Measurements from ENCODE around the gene UNC79.
A peak's percentile ranks its signal among the peaks of the same experiment; 100 is the strongest.

UNC79 gene

DNA sequence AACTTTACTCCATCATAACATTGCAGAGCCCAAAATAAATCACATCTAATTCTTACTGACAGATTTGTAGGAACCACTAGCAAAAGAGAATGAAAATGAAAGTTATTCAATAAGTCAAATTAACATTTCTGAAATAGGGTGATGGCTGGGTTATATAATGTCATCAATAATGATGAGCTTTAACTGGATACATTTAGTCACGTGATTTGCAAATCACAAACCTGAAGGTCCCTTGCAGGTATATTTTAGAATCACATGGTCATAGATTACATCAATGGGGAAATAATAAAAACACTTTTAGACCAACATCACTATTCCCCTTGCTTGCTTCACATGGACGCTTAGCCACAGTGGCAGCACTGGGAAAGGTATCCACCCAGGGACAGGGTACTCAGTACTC, 270.8 kb downstream of the UNC79 start:
- no peaks in the 10 kb centered on the region for H3K36me3 ChIP-seq (ENCODE audit: control insufficient read depth in 2 of 2, insufficient read depth in 1 of 2, low read length in 2 of 2)

GRCh38 chr14:93702946-93703345, 272.2 kb downstream of the UNC79 start:
- Histone ChIP-seq H3K4me3 (ENCODE audit: low read depth, low read length) (no peak overlapping the region), H3K9me3 (ENCODE audit: control insufficient read depth, insufficient read depth, low read depth, low read length) (no peaks in the 10 kb centered on the region; the same call in 1 of the 2 replicates), H3K27ac (ENCODE audit: extremely low read depth, low read depth, low read length) (no peak overlapping the region), H3K36me3 (ENCODE audit: control insufficient read depth in 2 of 2, insufficient read depth in 1 of 2, low read length in 2 of 2) (no peaks in the 10 kb centered on the region), H3K4me1 (ENCODE audit: control insufficient read depth, insufficient read depth, low read length) (no peaks in the 10 kb centered on the region)
- ChIA-PET CTCF (interaction anchor here (1.4 kb wide), 1 partner anchor 48 kb away, joined by 4 read pairs; no protein-coding TSS in a partner anchor), POLR2A (no interaction called here)
- TF ChIP-seq ZNF658 (tag by site-specific recombination; IDR thresholded peaks at IDR 0.05) (no peak), ZNF324 (tag by site-specific recombination; IDR thresholded peaks at IDR 0.05) (no peak), REPIN1 (tag by site-specific recombination; IDR thresholded peaks at IDR 0.05; ENCODE audit: low read depth) (no peak), ZNF266 (tag by site-specific recombination; IDR thresholded peaks at IDR 0.05; ENCODE audit: low read depth) (no peak), ZNF792 (tag by site-specific recombination; IDR thresholded peaks at IDR 0.05) (no peak), MEIS1 (CRISPR knock-in tag; IDR thresholded peaks at IDR 0.05; ENCODE audit: borderline replicate concordance) (no peak), ZNF211 (tag by site-specific recombination; IDR thresholded peaks at IDR 0.05; ENCODE audit: low read depth) (no peak), ZNF629 (tag by site-specific recombination; IDR thresholded peaks at IDR 0.05) (no peak), SCRT2 (tag by site-specific recombination; IDR thresholded peaks at IDR 0.05) (no peak), ZNF510 (tag by site-specific recombination; IDR thresholded peaks at IDR 0.05; ENCODE audit: insufficient replicate concordance) (no peak), ZEB2 (tag by site-specific recombination; IDR thresholded peaks at IDR 0.05) (no peak), ZNF155 (tag by site-specific recombination; IDR thresholded peaks at IDR 0.05) (no peak), ZNF184 (tag by site-specific recombination; IDR thresholded peaks at IDR 0.05) (no peak), ZBTB20 (tag by site-specific recombination; IDR thresholded peaks at IDR 0.05) (no peak), ZNF558 (tag by site-specific recombination; IDR thresholded peaks at IDR 0.05) (no peak), ZNF433 (tag by site-specific recombination; IDR thresholded peaks at IDR 0.05; ENCODE audit: low read depth) (no peak), ZNF837 (tag by site-specific recombination; IDR thresholded peaks at IDR 0.05) (no peak), ZNF585B (tag by site-specific recombination; IDR thresholded peaks at IDR 0.05) (no peak), ZFP37 (tag by site-specific recombination; IDR thresholded peaks at IDR 0.05) (no peak)

More for the DNA sequence above, 270.8 kb downstream of the UNC79 start:
- H3K4me1 ChIP-seq (ENCODE audit: control insufficient read depth, insufficient read depth, low read length), result no peaks in the 10 kb centered on the region
- H3K27ac ChIP-seq (ENCODE audit: extremely low read depth, low read depth, low read length), result no peak overlapping the region
- H3K9me3 ChIP-seq (ENCODE audit: control insufficient read depth, insufficient read depth, low read depth, low read length), result no peaks in the 10 kb centered on the region; the same call in 1 of the 2 replicates
- ChIA-PET CTCF (interaction anchor here (0.6 kb wide), 1 partner anchor 469 kb away, joined by 3 read pairs; no protein-coding TSS in a partner anchor), POLR2A (no interaction called here)
- no peak overlapping the region for H3K4me3 ChIP-seq (ENCODE audit: low read depth, low read length)
- no peak for TF ChIP-seq ZNF776 (tag by site-specific recombination; IDR thresholded peaks at IDR 0.05; ENCODE audit: borderline replicate concordance)
- TF ChIP-seq ZNF449 (tag by site-specific recombination; IDR thresholded peaks at IDR 0.05), result 0 out of 2 replicates have a peak, but pooled peaks have one; percentile 18

DNA sequence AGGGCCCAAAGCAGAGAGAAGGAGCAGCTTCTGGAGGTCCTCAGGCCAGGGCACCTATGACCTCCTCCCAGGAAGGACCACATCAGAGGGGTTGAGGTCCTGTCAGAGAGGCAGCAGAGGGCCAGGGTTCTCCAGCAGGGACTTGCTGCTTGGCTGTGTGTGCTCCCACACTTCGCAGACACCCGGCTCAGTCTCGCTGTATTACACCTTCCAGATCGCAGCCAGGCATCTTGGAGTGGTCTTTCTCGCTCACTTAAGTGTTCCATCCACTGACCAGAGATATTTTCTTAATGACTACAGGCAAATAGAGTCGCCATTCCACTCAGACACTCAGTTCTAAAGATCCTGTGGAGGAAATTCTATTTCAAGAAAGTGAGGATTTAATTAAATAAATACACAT, 273.2 kb downstream of the UNC79 start:
- H3K36me3 ChIP-seq (ENCODE audit: control insufficient read depth in 2 of 2, insufficient read depth in 1 of 2, low read length in 2 of 2), result no peaks in the 10 kb centered on the region
- POLR2A ChIA-PET, result no interaction called here
- TF ChIP-seq ZNF645 (tag by site-specific recombination; IDR thresholded peaks at IDR 0.05) (no peak), ZFP69B (tag by site-specific recombination; IDR thresholded peaks at IDR 0.05) (no peak), MYNN (tag by site-specific recombination; IDR thresholded peaks at IDR 0.05; ENCODE audit: borderline replicate concordance) (no peak), ZNF629 (tag by site-specific recombination; IDR thresholded peaks at IDR 0.05) (no peak), ZNF596 (tag by site-specific recombination; IDR thresholded peaks at IDR 0.05) (no peak), OSR2 (tag by site-specific recombination; IDR thresholded peaks at IDR 0.05) (no peak), ZNF837 (tag by site-specific recombination; IDR thresholded peaks at IDR 0.05) (no peak), ZNF10 (tag by site-specific recombination; IDR thresholded peaks at IDR 0.05) (no peak), SALL2 (tag by site-specific recombination; IDR thresholded peaks at IDR 0.05; ENCODE audit: borderline replicate concordance) (no peak)
- H3K4me3 ChIP-seq (ENCODE audit: low read depth, low read length), result no peak overlapping the region
- H3K27ac ChIP-seq (ENCODE audit: extremely low read depth, low read depth, low read length), result no peak overlapping the region
- H3K9me3 ChIP-seq (ENCODE audit: control insufficient read depth, insufficient read depth, low read depth, low read length), result no peaks in the 10 kb centered on the region; the same call in 1 of the 2 replicates
- CTCF ChIA-PET, result interaction anchor here (1.4 kb wide), 1 partner anchor 49 kb away, joined by 4 read pairs; no protein-coding TSS in a partner anchor
- H3K4me1 ChIP-seq (ENCODE audit: control insufficient read depth, insufficient read depth, low read length), result no peaks in the 10 kb centered on the region

Measured in HEK293 (cell line).